22Rv1 (cell line): ENCODE measurements around the gene WBP2.
"Not testable (repeated sequence)": the region's sequence is repeated elsewhere in the genome, so short reads cannot be mapped to it uniquely, and the experiment has no call there.

Experiments
- H3K27ac ChIP-seq: fragments of 450-650 bp; 2 replicates; pipeline ENCODE4 v1.5.1; 2017
- ZFX ChIP-seq: fragments of 450-650 bp; IDR thresholded peaks from 2 replicates; pipeline ENCODE4 v1.6.1; 2017; ENCODE audit warnings: antibody characterized with exemption, borderline replicate concordance
- TF ChIP-seq, protein P1 (sequence below): fragments of 450-650 bp; IDR thresholded peaks from 2 replicates; pipeline ENCODE4 v1.5.1; 2017; ENCODE audit warnings: mild to moderate bottlenecking

Gene WBP2

DNA sequence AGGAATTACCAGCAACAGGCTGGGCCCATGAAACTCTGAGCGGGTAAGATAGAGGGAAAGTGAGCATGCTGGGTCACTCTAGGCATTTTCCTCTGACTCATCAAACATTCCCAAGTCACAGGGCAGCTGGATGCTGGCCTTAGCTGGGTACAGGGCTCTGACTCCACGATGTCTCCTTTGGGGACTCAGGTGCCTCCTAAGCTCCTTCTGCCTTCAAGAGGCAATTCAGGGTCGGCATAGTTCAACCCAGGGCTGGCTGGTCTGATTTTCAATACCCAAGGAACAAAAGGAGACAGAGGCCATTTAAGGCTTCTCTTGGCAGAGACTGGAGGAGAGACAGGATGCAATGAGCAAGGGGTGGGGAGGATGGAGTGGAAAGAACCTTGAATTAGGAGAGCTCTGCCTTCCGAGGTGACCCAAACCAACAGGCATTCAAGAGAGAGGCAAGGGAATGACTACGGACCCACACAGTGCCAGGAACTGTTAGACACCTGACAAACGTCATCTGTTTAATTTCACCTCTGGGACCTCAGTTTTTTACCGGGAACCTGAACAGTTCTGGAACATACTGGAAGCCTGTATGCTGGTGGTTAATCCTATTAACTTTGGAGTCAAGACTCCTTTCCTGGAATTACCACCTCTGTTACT, 910 bp downstream of the WBP2 start:
- peak overlapping the region; percentile 54 for H3K27ac ChIP-seq
- no peak for TF ChIP-seq ZFX

DNA sequence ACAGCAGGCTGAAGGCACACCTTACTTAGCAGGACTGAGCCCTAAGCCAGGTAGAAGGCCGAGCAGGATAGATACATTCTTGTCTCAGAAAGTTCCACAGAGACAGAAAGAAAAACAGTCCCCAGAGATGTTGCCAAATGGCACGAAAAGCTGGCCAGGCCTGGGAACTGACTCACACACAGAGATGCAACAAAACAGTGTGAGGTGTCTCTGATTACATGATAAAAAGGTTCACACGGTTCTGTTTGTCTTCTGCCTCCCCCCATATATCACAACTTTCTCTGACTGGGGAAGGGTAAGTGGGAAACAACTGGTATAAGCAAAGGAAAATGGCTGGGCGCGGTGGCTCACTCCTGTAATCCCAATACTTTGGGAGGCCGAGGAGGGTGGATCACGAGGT, 1.7 kb downstream of the WBP2 start:
- H3K27ac ChIP-seq: no peak overlapping the region
- TF ChIP-seq, protein P1, sequence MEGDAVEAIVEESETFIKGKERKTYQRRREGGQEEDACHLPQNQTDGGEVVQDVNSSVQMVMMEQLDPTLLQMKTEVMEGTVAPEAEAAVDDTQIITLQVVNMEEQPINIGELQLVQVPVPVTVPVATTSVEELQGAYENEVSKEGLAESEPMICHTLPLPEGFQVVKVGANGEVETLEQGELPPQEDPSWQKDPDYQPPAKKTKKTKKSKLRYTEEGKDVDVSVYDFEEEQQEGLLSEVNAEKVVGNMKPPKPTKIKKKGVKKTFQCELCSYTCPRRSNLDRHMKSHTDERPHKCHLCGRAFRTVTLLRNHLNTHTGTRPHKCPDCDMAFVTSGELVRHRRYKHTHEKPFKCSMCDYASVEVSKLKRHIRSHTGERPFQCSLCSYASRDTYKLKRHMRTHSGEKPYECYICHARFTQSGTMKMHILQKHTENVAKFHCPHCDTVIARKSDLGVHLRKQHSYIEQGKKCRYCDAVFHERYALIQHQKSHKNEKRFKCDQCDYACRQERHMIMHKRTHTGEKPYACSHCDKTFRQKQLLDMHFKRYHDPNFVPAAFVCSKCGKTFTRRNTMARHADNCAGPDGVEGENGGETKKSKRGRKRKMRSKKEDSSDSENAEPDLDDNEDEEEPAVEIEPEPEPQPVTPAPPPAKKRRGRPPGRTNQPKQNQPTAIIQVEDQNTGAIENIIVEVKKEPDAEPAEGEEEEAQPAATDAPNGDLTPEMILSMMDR: no peak
- TF ChIP-seq ZFX: no peak

DNA sequence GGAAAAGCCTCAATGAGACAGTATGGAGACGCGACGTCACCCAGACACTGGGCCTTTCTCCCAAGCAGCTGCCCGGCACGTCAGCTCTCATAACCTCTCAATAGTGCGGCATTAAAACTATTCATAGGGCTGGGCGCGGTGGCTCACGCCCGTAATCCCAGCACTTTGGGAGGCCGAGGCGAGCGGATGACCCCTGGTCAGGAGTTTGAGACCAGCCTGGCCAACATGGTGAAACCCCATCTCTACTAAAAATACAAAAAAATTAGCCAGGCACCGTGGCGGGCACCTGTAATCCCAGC, 3.5 kb downstream of the WBP2 start:
- not testable (repeated sequence) for H3K27ac ChIP-seq

DNA sequence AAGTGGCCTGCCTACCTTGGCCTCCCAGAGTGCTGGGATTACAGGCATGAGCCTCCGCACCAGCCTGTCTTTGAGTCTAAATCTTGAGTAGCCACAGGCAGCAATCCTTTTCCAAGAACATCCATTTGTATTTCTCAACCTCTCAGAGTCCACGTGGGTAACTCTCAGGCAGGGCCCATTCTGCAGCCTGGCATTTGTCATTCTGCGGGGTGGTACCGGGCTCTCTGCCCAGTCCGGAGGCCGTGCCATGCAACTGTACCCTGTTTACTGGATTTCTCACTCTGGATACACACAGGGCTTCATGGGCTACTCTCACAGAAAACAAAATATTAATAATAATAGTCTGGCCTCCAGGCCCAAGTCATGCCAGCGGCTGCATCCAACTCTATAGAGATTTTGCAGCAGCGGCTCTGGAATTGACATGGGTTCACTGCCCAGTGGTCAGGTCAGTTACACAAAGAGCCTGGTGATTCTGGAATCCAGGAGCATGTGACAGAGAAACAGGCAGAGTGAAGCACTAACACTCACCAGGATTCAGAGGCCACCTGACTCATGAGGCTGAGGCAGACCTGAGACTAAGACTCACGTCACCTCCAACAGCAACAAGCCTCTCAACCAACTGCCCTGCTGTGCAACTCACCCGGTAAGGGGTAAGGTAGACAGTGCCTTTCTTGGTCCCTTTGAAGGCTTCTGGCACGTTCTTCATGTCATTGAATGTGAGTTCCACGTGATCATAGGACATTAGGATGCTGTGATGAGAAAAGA, 4.0 kb downstream of the WBP2 start:
- no peak overlapping the region for H3K27ac ChIP-seq
- TF ChIP-seq, protein P1: no peak
- no peak for TF ChIP-seq ZFX

DNA sequence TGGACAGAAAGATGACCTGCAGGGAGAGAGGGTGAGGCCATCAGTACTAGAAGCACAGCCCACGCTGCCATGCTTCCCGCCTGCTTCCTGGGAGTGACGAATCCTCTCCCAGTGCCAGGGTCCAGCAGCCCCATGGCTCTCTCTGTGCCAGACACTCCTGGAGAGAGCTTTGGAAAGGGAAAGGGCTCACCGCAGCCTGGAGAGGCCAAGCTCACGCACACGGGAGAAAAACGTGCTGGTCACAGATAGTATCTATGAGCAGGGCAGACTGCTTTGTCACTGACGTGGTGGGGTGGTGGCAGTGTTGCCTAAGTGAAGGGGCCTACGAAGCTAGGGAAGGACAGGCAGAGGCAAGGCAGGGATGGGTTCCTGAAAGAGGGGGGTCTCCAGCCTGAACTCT, 5.4 kb downstream of the WBP2 start:
- TF ChIP-seq, protein P1: no peak
- no peak for TF ChIP-seq ZFX
- H3K27ac ChIP-seq: no peak overlapping the region

DNA sequence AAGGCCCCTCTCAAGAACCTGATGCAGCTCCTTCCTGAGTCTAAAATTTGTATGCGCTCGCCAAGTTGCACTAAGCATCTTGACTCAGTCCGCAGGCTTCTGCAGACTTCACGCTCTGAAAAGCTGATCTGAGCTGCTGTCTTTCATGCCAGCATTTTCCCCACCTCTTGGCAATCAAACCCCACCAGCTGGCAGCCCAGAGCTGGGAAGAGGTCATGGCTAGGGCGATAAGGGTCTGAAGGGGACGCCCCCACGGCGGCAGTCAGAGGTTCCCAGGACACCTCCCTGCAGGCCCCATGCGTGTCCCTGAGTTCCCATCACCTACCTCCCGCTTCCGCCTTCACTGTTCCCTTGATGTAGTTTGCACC, 5.9 kb downstream of the WBP2 start:
- TF ChIP-seq, protein P1: no peak
- no peak for TF ChIP-seq ZFX
- H3K27ac ChIP-seq: no peak overlapping the region

DNA sequence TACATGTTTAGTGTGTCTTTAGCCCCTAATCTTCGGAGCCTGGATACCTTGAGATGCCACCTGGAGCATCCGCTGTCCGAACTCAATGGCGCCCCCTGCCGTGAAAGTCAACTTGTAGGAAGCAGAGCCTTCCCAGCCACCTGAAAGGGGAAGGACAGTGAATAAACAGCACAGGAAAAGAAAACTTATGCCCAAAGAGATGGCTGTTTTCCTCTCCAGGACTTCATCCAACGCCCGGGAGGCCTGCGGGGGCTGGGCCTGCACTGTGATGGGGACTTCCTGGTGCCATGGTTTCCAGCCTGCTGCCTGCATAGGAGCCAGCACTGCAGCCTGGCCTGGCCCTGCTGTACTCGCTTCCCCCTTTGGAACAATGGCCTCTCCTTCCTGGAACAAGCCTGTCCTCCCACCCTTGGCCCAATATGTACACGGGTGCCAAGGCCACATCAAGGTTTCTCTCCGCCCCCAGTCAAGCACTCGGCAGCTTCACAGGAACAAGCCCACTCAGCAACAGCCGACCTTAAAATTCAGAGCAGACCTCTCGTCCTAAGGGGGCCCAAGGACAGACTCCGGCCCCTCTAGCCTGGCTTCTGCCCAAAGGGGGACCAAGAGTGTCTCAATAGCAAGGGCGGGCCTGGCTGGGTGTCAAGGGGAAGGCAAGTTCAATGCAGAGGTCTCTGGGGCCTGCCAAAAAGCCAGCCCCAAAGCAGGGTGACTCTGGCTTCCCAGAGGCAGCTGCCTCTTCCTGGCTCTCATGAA, 6.4 kb downstream of the WBP2 start:
- TF ChIP-seq, protein P1: peak; percentile 92
- TF ChIP-seq ZFX: no peak
- H3K27ac ChIP-seq: no peak overlapping the region

DNA sequence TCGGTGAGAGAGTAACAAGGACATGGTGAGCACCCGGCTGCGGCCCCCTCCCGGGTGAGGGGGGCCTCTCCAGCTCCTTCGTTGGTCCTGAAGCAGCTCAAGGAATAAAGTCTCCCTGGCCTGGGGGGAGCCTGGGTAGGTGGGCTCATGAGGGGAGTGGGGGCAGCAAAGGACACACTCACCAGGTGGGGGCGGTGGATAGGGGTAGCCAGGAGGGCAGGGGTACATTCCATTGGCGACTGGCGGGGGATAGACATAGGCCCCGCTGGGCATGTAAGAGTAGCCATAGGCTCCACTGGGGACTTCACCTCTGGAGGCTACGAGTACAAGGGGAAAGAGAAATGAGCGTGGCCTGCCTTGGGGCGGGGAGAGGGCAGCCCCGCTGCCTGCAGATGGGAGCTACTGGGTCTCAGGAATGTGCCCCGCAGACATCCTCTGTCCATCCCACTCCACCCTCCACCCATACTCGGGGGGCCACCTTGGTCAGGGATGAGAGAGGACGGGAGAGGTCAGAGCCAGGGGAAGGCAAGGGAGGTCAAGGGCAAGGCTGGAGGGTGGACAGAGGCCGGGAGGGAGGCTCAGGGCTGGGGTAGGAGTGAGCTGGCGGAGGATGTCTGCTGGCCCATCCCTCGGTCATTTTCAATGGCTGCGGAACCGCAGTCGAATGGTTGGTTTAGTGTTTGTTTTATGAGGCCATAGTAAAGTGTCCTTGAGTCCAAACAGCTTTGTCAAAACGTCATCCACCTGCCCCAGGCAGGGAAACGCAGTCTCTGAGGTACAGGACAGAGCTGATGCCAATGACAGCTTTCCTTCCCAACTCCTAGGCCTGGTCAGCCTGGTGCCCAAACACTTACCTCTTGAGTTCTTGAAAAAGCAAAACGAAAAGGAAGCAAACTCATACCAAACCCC, 7.3 kb downstream of the WBP2 start:
- H3K27ac ChIP-seq: no peak overlapping the region
- TF ChIP-seq ZFX: no peak
- TF ChIP-seq, protein P1: no peak
